Stomach (tissue), 4 donors: ENCODE results near the gene CDCA5.

Experiments
- POLR2A ChIP-seq, 4 donors: fragments of 450-650 bp; IDR thresholded peaks; one replicate each; pipeline ENCODE4 v1.6.1; 2016; ENCODE audit warnings: antibody characterized with exemption in 4 of 4, control low read depth in 2 of 4, mild to moderate bottlenecking in 1 of 4, moderate library complexity in 1 of 4
- POLR2AphosphoS5 ChIP-seq, 3 donors: sonication (generic); formaldehyde crosslinking; IDR thresholded peaks; one replicate each; pipeline ENCODE4 v1.6.1; 2016; ENCODE audit warnings: antibody characterized with exemption in 3 of 3
- TF ChIP-seq, protein P1 (sequence below), 7 experiments: fragments of 450-650 bp in 4 of 7; fragments of 200-600 bp in 3 of 7; sonication (generic) in 3 of 7; IDR thresholded peaks; one replicate each; pipeline ENCODE4 v1.5.1; 2016 to 2019; ENCODE audit warnings: antibody characterized with exemption in 7 of 7, control low read depth in 2 of 7, mild to moderate bottlenecking in 1 of 7

DNA sequence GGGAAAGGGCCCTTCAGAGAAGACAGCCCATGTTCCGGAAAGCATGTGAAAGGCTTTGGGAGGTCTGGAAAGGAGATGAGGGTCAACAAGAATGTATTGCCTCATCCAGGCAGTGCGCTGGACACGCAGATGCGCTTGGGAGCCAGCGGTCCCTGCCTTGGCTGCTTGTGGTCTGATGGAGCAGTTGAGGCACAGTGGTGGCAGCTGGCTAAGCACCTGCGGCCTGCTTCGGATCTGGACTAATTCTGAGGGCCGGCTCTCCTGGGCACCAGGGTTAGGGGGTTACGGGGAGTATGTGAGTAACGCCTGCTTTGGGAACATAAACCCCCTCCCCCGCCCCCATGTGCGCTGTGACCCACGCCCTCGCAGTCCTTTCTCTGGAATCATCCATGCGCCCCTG, 23.2 kb upstream of the CDCA5 start:
- TF ChIP-seq POLR2A (IDR thresholded peaks at IDR 0.05) (no peak), POLR2AphosphoS5 (IDR thresholded peaks at IDR 0.05) (no peak)
- TF ChIP-seq, protein P1, sequence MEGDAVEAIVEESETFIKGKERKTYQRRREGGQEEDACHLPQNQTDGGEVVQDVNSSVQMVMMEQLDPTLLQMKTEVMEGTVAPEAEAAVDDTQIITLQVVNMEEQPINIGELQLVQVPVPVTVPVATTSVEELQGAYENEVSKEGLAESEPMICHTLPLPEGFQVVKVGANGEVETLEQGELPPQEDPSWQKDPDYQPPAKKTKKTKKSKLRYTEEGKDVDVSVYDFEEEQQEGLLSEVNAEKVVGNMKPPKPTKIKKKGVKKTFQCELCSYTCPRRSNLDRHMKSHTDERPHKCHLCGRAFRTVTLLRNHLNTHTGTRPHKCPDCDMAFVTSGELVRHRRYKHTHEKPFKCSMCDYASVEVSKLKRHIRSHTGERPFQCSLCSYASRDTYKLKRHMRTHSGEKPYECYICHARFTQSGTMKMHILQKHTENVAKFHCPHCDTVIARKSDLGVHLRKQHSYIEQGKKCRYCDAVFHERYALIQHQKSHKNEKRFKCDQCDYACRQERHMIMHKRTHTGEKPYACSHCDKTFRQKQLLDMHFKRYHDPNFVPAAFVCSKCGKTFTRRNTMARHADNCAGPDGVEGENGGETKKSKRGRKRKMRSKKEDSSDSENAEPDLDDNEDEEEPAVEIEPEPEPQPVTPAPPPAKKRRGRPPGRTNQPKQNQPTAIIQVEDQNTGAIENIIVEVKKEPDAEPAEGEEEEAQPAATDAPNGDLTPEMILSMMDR (IDR thresholded peaks at IDR 0.05): no peak
